Jurkat, Clone E6-1 (cell line): ENCODE results near the gene LCE1A.

Experiments used
- DNase-seq: peaks from one replicate; pipeline ENCODE4 v3.0.0-alpha.2; 2011; ENCODE audit warnings: low read depth, low spot score
- H3K4me3 ChIP-seq: 2 replicates; pipeline ENCODE4 v1.5.1; 2011; ENCODE audit warnings: mild to moderate bottlenecking, low read length, control low read depth, moderate library complexity

Gene LCE1A

DNA sequence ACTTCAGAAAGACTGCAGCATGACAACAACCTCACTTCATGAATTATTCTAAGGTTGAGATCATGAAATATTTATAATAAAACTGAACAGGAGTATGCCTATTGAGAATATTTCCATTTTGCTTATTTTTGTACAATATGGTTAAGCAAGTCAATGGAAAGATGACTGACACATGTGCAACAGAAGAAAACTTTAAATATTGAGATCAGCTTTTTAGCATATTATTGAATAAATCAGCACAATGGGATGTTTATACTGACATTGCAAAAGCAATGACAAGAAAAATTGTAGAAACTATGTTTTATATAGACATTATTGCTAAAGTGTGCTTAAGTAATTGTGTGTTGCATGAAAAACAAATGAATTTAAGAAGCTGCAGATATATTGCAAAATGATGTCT lies 37.2 kb downstream of the LCE1A start:
- no peak overlapping the region for H3K4me3 ChIP-seq
- DNase-seq: no peak

DNA sequence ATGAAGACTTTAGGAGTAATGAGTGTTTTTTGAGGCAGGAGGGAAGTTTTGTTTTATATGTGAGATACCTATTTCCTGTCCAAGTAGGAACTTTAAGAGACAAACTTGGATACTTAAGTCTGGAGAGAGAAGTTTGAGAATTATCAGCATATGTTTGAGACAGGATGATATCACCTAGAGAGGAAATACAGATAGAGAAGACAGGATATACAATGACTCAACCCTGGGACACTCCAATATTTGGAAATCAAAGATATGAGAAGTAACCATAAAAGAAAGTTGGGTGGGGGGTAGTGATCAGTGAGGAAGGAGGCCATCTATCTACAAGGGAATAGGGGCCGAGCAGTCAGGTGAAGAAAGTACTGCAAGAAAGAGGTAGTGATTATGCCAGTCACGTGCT lies 39.0 kb downstream of the LCE1A start:
- H3K4me3 ChIP-seq: no peak overlapping the region
- DNase-seq: no peak

- peak; percentile 58 for DNase-seq
- no peak overlapping the region for H3K4me3 ChIP-seq
Measured at GRCh38 chr1:152869808-152870419, 42.6 kb downstream of the LCE1A start.

DNA sequence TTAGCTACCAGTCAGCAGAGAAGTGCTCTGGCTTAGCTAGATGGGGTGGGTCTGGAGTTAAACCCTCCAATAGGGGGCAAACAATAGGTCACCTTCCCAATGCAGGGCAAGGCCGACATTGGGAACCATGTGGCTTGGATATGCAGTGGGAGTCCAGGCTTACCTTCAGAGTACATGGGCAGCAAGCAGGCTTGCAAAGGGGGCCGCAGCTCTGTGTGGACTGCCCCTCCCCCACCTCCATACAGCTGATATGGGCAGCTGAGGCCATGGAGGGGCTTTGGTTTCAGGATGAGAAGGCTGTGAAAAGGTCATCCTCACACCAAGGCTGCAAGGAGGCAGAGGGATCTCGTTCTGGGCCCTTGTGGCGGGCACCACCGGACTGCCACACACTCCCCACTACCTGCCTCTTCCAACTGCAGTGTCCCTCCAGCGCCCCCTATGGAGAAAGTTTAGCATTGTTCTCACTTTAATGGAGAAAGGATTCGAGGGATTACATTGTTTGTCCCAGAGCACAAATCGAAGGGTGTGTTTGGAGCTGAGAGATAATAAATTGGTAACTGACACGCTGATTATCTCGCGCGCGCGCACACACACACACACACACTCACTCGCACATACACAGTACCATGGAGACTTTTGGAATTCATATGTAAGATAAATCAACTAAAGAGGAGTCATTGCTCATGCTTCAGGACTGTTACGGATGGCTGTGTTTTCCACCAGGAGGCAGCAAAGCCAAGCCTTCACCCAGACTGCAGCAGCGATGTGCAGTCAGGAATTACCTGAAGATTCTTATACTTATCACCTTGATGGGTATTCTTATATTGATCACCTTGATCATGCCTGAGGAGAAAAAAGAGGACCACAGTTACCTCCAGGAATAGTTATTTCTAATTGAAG lies 43.8 kb downstream of the LCE1A start:
- peak; percentile 6 for DNase-seq
- no peak overlapping the region for H3K4me3 ChIP-seq

DNA sequence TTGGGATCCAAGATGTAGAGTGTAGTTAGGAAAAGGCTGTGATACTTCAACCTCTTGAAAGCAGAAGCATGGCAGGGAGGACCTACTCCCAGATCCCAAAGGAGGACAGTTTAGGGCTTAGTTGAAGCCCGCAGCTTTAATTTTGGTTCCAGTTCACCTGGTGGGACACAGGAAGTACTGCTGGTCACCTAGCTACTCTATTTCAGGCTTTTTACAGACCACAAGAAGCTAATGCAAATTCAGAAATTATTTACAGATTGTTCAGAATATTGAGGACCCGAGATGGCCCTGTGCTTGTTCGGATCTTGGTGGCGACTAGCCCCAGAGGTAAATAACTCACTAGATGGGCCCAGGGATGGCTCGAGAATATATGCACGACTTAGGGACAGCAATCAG lies 44.5 kb downstream of the LCE1A start:
- no peak for DNase-seq
- H3K4me3 ChIP-seq: no peak overlapping the region

- DNase-seq: no peak
- H3K4me3 ChIP-seq: no peak overlapping the region
Measured at GRCh38 chr1:152873495-152873894, 46.2 kb downstream of the LCE1A start.

- H3K4me3 ChIP-seq: no peak overlapping the region
- DNase-seq: no peak
Measured at GRCh38 chr1:152876827-152877226, 49.6 kb downstream of the LCE1A start.
